DLD1 (cell line): ENCODE results near the gene KRT2.

Experiments
- in situ Hi-C: cut with HindIII; loops from 2 replicates; pipeline ENCODE4 v1.10.0; 2017; ENCODE audit warnings: low sequenced_read_pairs

The KRT2 gene

DNA sequence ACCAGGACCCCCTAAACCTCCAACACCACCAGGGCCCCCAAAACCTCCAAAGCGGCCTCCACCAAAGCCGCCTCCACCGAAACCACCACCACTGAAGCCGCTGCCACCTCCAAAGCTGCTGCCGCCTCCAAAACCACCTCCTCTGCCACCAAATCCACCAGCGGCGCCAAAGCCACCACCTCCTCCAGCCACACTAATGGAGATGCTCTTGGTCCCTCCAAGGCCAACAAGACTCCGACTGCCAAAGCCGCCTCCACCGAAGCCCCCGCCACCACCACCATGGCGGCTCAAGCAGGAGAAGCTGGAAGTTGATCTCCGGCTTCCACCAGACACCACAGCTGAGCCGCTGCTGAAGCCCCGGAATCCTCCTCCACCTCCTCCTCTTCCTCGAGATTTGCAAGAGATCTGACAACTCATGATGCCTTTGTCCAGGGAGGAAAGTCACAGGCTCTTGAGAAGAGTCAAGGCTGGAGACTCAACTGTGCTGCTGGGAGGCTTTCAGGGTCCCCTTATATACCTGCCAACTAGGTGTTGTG lies at the start of gene KRT2:
Gene KRT2, minus strand, starts transcription at position 486 of the 536 bp plus-strand sequence. Its CDS starts 69 bp downstream, at position 417.
- in situ Hi-C loops = no loop called here

GRCh38 chr12:52701281-52701680 lies 49.3 kb upstream of the KRT2 start:
- in situ Hi-C loops = loop anchor here (10.0 kb wide), 1 partner anchor 114 kb away; the partner anchor contains the start of gene KRT4

- in situ Hi-C loops = loop anchor here (10.0 kb wide), 1 partner anchor 115 kb away; the partner anchor contains the start of gene KRT4
Observed at GRCh38 chr12:52699960-52700359, 47.9 kb upstream of the KRT2 start.

DNA sequence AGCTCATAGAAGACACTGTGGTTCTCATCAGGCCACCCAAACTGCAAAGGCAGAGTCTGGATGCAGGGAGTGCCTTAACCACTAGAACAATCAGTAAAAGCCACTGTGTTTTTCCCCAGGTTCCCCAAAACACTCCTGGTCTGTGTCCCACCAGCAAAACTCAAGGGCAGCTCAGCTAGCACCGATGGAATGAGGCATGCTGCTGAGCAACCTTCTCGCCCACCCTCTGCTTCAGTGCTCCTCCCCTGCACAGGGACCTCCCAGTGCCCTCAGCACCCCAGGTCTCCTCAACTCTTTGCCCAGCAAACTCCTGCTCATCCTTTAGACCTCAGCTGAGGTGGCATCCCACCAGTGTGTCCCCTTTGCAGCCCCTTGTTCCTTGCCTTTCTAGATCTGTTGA lies 47.4 kb upstream of the KRT2 start:
- in situ Hi-C loops = no loop called here

- in situ Hi-C loops = no loop called here
Observed at GRCh38 chr12:52698651-52699340, 46.8 kb upstream of the KRT2 start.

GRCh38 chr12:52697058-52697582 lies 45.1 kb upstream of the KRT2 start:
- in situ Hi-C loops = no loop called here

DNA sequence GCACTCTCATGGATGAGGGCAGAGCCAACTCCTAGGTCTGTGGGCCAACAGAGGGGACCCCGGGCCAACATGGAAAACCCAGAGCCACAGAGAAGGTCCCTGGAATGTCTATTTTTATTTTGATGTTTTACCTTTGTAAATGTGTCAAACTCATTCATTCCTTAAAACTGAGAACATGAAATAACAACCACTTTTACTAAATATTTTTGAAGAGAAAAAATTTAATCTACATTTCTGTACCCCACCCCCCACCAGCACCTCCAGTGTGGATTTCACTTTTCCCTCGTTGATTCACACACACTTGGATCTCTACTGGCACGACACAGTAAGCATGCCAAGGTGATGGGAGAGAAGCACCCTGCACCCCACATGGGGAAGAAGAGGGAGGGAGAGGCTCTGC lies 44.6 kb upstream of the KRT2 start:
- in situ Hi-C loops = no loop called here

DNA sequence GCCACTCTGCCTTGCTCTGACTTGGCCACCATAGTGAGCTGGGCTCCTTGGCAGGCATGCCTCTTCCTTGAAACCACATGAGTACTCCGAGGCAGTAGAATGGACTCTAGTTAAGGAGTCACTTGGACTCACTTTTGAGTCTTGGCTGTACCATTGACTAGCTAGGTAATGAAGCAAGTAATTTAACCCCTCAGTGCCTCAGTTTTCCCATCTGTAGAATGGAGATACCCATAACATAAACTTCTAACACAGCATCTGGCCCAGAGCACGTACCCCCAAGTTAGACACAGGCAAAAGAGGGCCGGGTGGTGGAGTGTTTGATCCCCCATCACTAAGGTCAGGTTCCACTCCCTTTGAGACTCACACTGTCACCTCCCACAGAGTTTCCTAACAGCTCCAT lies 43.0 kb upstream of the KRT2 start:
- in situ Hi-C loops = no loop called here

- in situ Hi-C loops = no loop called here
Observed at GRCh38 chr12:52694151-52694550, 42.1 kb upstream of the KRT2 start.

GRCh38 chr12:52693261-52693660 lies 41.2 kb upstream of the KRT2 start:
- in situ Hi-C loops = no loop called here

DNA sequence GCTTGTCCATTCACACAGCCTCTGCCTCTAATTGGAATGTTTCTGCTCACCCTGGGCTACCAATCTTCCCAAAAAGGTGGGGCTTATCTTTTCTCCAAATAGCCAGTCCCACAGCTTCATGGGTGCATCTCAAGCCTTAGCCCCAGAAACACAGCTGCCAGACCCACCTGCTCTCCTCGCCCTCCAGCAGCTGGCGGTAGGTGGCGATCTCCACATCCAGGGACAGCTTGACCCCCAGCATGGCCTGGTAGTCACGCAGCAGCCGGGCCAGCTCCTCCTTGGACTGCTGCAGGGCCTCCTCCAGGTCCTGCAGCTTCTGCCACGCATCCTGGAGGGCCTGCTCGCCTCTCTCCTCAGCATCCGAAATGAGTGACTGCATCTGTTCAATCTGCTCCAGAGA lies 40.2 kb upstream of the KRT2 start:
- in situ Hi-C loops = no loop called here

DNA sequence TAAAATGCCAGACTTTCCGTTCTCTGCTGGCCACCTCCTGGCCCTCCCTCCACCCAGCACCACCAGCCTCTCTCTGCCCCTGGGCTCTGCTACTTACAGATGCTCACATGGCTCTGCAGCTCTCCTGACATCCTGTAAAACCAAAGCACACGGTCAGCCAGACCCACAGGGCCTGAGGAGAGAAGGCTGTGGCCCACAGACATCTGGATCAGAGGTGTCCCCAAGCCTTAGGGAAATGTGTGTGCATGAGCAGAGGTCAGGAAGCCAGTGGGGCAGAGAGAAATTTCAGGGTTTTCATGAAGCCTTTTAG lies 39.8 kb upstream of the KRT2 start:
- in situ Hi-C loops = no loop called here

DNA sequence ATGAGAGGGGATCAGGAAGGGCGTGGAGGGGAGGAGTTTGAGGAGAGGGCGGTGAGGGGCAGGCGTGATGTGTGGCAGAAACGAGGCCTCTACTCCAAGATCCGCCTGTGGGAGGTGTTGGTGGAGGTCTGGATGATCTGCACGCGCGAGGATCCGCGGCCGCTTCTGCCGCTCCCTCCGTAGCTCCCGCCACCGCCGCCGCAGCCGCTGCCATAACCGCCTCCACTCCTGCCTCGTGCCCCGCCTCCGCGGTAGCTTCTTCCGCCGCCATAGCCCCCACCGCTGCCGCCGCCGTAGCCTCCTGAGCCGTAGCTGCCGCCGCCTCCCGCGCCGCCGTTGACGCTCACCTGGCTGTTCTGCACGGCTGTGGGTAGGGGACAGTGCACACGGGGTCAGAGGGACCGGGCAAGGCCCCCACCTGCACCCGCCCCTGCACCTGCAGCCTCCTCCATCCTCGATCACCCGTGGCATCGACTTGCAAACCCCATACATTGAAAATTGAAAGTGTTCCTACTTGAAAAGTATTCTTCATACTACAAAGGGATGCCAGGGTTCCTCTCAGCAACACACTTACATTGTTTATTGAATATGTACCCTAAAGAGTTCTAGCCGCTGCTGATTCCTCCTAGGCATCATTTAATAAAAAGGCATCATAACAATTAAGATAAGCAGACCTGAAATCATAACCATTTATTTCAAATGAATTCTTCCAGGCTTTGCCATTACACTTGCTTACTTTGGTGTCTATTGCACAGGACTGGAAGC lies 39.2 kb upstream of the KRT2 start:
- in situ Hi-C loops = no loop called here

DNA sequence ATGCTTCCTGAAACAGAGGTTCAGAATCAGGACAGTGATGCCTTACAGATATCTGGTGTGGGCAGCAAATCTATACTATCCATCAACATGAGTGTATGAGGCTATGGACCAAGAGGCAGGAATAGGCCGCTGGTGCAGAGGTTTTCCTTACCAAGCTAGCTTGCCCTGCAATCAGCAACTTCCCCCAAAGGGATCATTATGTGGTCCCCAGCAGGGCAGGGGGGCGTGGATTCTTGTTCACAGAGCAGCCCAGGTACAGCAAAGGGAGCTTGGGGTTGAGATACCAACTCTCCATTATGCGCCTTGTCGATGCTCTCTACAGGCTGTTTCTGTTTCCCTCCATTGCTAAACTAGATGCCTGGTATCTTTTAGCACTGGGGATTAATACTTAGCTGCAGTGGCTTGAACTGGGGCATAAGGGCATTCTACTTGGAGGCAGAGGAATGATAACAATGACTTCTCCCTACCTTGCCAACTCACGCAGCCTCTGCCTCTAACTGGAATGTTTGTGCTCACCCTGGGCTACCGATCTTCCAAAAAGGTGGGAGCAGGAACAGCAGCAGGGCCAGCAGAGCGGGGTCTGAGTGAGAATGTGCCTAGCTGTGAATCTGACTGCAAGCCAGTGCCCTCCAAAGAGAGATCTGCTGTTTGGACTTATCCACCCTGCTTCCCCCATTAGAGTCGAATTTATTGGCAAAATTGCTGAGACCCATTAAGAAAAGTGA lies 38.5 kb upstream of the KRT2 start:
- in situ Hi-C loops = no loop called here

DNA sequence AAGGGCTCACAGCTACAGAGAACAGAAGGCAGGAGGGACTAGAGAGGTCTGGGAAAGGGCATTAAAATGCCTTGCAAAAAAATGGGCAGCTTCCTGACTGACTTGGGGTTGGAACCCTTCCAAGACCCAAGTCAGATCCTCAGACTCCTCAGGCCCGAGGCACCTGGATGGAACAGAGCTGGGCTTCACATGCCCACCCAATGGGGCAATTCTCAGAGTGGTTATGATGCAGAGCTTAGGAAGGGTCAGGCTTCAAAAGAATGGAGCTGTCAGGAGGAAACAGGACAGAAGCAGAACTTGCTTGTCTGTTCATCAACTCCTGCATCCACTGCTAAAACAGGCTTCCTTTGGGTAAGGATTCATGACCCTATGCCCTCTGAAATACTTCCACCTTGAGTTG lies 37.9 kb upstream of the KRT2 start:
- in situ Hi-C loops = no loop called here

DNA sequence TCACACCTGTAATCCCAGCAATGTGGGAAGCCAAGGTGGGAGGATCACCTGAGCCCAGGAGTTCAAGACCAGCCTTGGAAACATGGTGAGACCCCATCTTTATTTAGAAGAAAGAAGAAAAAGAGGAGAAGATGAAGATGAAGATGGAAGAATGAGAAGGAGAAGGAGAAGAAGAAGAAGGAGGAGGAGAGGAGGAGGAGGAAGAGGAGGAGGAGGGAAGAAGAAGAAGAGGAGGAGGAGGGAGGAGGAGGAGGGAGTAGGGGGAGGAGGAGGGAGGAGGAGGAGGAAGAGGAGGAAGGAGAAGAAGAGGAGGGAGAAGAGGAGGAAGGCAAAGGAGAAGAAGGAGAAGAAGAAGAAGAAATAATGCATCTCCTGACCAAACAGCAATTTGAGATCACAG lies 37.2 kb upstream of the KRT2 start:
- in situ Hi-C loops = no loop called here

DNA sequence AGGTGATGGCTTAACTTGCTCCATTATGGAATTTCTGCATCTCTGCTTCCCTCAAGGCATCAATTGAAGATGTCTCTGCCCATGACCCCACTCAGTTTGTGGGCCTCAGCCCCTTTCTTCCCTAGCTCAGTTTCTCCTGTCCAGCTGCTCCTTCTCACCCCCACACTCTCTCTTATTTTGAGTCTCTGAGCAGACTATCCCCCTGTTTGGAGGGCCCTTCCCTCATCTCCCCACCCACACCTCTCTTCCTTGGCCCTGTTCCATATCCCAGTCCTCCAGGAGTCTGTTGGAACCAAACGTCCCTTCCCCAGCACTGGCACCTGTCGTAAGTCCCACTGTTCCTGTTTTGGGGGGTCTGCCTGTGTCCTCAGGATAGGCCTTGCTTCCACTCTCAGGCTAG lies 36.5 kb upstream of the KRT2 start:
- in situ Hi-C loops = no loop called here

DNA sequence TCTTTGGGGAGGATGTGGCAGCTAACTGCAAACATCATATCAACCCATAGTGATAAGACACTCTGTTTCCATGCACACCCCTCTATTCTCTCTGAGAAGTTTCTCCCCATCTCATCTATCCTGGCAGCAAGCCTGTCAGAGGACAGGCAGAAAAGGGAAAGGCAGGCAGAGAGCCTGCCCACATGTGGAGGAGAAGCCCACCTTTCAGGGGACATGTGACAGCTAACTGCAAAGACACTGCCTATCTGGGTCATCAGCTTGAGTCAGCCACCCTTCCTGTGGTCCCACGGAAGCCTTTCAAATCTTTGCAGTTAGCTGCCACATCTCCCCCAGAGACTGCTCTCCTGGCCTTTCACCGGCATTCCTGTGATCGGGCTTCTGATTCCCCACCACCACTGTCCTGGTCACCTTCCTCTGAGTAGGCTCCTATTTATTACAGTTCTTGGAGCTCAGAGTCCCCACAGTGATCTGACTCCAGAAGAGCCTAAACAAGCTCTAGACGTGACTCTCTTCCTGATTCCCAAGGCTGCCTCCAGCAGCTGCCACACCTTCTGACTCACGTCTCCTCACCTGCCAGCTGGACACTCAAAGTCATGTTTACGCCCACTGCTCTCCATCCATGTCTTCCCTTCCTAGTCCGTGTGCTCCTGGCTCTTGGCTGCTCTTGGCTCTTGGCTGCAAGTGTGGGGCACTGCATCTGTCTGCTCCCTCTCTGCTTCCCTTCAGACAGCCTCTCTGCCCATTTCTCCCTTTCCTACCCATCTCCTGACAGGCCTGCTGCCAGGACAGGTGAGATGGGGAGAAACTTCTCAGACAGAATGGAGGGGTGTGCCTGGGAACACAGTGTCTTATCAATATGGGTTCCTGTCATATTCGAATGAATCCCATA lies 35.7 kb upstream of the KRT2 start:
- in situ Hi-C loops = no loop called here

DNA sequence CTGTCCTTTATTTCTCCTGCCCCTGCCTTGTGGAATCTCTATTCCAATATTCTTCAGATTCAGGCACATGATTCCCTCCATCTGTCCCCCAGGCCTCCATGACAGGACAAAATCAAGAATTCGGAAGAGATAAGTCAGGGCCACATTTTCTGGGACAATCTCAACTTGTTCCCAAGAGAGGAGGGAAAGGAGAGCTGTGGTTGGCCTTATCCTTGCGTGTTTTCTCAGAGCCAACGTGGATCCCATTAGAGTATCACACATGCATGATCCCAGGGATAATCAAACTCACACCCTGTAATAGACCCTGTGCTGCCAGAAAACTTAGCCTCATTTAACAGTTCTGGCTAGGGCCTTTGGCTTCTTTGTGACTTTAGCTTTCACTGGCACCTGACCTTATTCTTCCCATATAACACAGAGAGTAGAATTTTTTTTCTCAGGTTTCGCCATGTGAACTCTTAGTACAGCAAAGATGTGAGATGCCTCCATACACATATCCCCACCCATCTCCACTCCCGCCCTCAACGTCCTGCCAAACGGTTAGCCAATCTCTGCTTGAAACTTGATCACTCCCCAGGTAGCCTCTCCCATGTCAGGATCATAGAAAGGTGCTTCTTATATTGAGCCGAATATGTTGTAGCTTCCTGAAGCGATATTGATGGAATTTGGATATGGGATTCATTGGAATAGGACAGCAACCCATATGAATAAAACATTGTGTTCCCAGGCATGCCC lies 34.9 kb upstream of the KRT2 start:
- in situ Hi-C loops = no loop called here

- in situ Hi-C loops = no loop called here
Observed at GRCh38 chr12:52686063-52686462, 34.1 kb upstream of the KRT2 start.
